Measurements from ENCODE around the gene WDR1.

Gene WDR1

GRCh38 chr4:10118048-10119004 is 1.7 kb upstream of the WDR1 start:
- H3K4me3 ChIP-seq (ENCODE audit: low read depth, low read length), result peak overlapping the region; percentile 82

GRCh38 chr4:10117359-10118047 is 904 bp upstream of the WDR1 start:
- Histone ChIP-seq H3K9me3 (ENCODE audit: control insufficient read depth, insufficient read depth, low read length) (no peaks in the 10 kb centered on the region), H3K27me3 (ENCODE audit: control insufficient read depth, insufficient read depth, low read length) (no peaks in the 10 kb centered on the region)

More at GRCh38 chr4:10118048-10119004, 1.7 kb upstream of the WDR1 start:
- peak overlapping the region; percentile 93 for H3K9ac ChIP-seq (ENCODE audit: low read depth, low read length)
- no peaks in the 10 kb centered on the region for H3K9me3 ChIP-seq (ENCODE audit: control insufficient read depth, insufficient read depth, low read length)
- H3K4me1 ChIP-seq (ENCODE audit: control insufficient read depth, insufficient read depth, low read length), result peaks cover 17% of the 10 kb centered on the region
- no peaks in the 10 kb centered on the region for H3K27me3 ChIP-seq (ENCODE audit: control insufficient read depth, insufficient read depth, low read length)
- peaks cover 24% of the 10 kb centered on the region for H3K36me3 ChIP-seq (ENCODE audit: control insufficient read depth, insufficient read depth, low read length)

GRCh38 chr4:10115797-10116568 is 616 bp downstream of the WDR1 start:
- Histone ChIP-seq H3K36me3 (ENCODE audit: control insufficient read depth, insufficient read depth, low read length) (peaks cover 44% of the 10 kb centered on the region), H3K9me3 (ENCODE audit: control insufficient read depth, insufficient read depth, low read length) (no peaks in the 10 kb centered on the region), H3K9ac (ENCODE audit: low read depth, low read length) (peak overlapping the region; percentile 81), H3K27me3 (ENCODE audit: control insufficient read depth, insufficient read depth, low read length) (no peaks in the 10 kb centered on the region), H3K4me1 (ENCODE audit: control insufficient read depth, insufficient read depth, low read length) (peaks cover 31% of the 10 kb centered on the region), H3K4me3 (ENCODE audit: low read depth, low read length) (peak overlapping the region; percentile 93)

More at GRCh38 chr4:10117359-10118047, 904 bp upstream of the WDR1 start:
- peak overlapping the region; percentile 93 for H3K9ac ChIP-seq (ENCODE audit: low read depth, low read length)
- H3K4me3 ChIP-seq (ENCODE audit: low read depth, low read length), result peak overlapping the region; percentile 82
- H3K36me3 ChIP-seq (ENCODE audit: control insufficient read depth, insufficient read depth, low read length), result peaks cover 33% of the 10 kb centered on the region
- H3K4me1 ChIP-seq (ENCODE audit: control insufficient read depth, insufficient read depth, low read length), result peaks cover 22% of the 10 kb centered on the region

GRCh38 chr4:10115271-10115796 is 1.3 kb downstream of the WDR1 start:
- Histone ChIP-seq H3K27me3 (ENCODE audit: control insufficient read depth, insufficient read depth, low read length) (no peaks in the 10 kb centered on the region), H3K4me1 (ENCODE audit: control insufficient read depth, insufficient read depth, low read length) (peaks cover 32% of the 10 kb centered on the region), H3K4me3 (ENCODE audit: low read depth, low read length) (peak overlapping the region; percentile 93)

GRCh38 chr4:10114607-10115006 is 2.0 kb downstream of the WDR1 start:
- Histone ChIP-seq H3K9me3 (ENCODE audit: control insufficient read depth, insufficient read depth, low read length) (no peaks in the 10 kb centered on the region), H3K9ac (ENCODE audit: low read depth, low read length) (no peak overlapping the region), H3K27me3 (ENCODE audit: control insufficient read depth, insufficient read depth, low read length) (no peaks in the 10 kb centered on the region), H3K4me1 (ENCODE audit: control insufficient read depth, insufficient read depth, low read length) (peaks cover 32% of the 10 kb centered on the region), H3K36me3 (ENCODE audit: control insufficient read depth, insufficient read depth, low read length) (peaks cover 55% of the 10 kb centered on the region), H3K4me3 (ENCODE audit: low read depth, low read length) (no peak overlapping the region)

More at GRCh38 chr4:10115271-10115796, 1.3 kb downstream of the WDR1 start:
- Histone ChIP-seq H3K9ac (ENCODE audit: low read depth, low read length) (peak overlapping the region; percentile 81), H3K9me3 (ENCODE audit: control insufficient read depth, insufficient read depth, low read length) (no peaks in the 10 kb centered on the region), H3K36me3 (ENCODE audit: control insufficient read depth, insufficient read depth, low read length) (peaks cover 49% of the 10 kb centered on the region)

- H3K9me3 ChIP-seq (ENCODE audit: control insufficient read depth, insufficient read depth, low read length), result no peaks in the 10 kb centered on the region
- H3K9ac ChIP-seq (ENCODE audit: low read depth, low read length), result no peak overlapping the region
- H3K4me1 ChIP-seq (ENCODE audit: control insufficient read depth, insufficient read depth, low read length), result peaks cover 32% of the 10 kb centered on the region
- no peak overlapping the region for H3K4me3 ChIP-seq (ENCODE audit: low read depth, low read length)
- H3K27me3 ChIP-seq (ENCODE audit: control insufficient read depth, insufficient read depth, low read length), result no peaks in the 10 kb centered on the region
- peaks cover 60% of the 10 kb centered on the region for H3K36me3 ChIP-seq (ENCODE audit: control insufficient read depth, insufficient read depth, low read length)
These were observed 2.5 kb downstream of the WDR1 start for GRCh38 chr4:10114147-10114546.

GRCh38 chr4:10113362-10114047 is 3.1 kb downstream of the WDR1 start:
- no peak overlapping the region for H3K4me3 ChIP-seq (ENCODE audit: low read depth, low read length)
- H3K27me3 ChIP-seq (ENCODE audit: control insufficient read depth, insufficient read depth, low read length), result no peaks in the 10 kb centered on the region
- H3K9me3 ChIP-seq (ENCODE audit: control insufficient read depth, insufficient read depth, low read length), result no peaks in the 10 kb centered on the region
- H3K36me3 ChIP-seq (ENCODE audit: control insufficient read depth, insufficient read depth, low read length), result peaks cover 64% of the 10 kb centered on the region
- H3K4me1 ChIP-seq (ENCODE audit: control insufficient read depth, insufficient read depth, low read length), result peaks cover 27% of the 10 kb centered on the region
- no peak overlapping the region for H3K9ac ChIP-seq (ENCODE audit: low read depth, low read length)

GRCh38 chr4:10112658-10113284 is 3.8 kb downstream of the WDR1 start:
- Histone ChIP-seq H3K9me3 (ENCODE audit: control insufficient read depth, insufficient read depth, low read length) (no peaks in the 10 kb centered on the region), H3K4me3 (ENCODE audit: low read depth, low read length) (no peak overlapping the region), H3K4me1 (ENCODE audit: control insufficient read depth, insufficient read depth, low read length) (peaks cover 25% of the 10 kb centered on the region), H3K27me3 (ENCODE audit: control insufficient read depth, insufficient read depth, low read length) (no peaks in the 10 kb centered on the region), H3K9ac (ENCODE audit: low read depth, low read length) (no peak overlapping the region), H3K36me3 (ENCODE audit: control insufficient read depth, insufficient read depth, low read length) (peaks cover 72% of the 10 kb centered on the region)

- H3K36me3 ChIP-seq (ENCODE audit: control insufficient read depth, insufficient read depth, low read length), result peaks cover 78% of the 10 kb centered on the region
- H3K9ac ChIP-seq (ENCODE audit: low read depth, low read length), result no peak overlapping the region
- peaks cover 28% of the 10 kb centered on the region for H3K4me1 ChIP-seq (ENCODE audit: control insufficient read depth, insufficient read depth, low read length)
These were observed 5.4 kb downstream of the WDR1 start for GRCh38 chr4:10111067-10111801.

GRCh38 chr4:10109995-10110670 is 6.5 kb downstream of the WDR1 start:
- peaks cover 70% of the 10 kb centered on the region for H3K36me3 ChIP-seq (ENCODE audit: control insufficient read depth, insufficient read depth, low read length)
- H3K4me3 ChIP-seq (ENCODE audit: low read depth, low read length), result no peak overlapping the region
- H3K27me3 ChIP-seq (ENCODE audit: control insufficient read depth, insufficient read depth, low read length), result no peaks in the 10 kb centered on the region
- H3K9ac ChIP-seq (ENCODE audit: low read depth, low read length), result no peak overlapping the region
- peaks cover 23% of the 10 kb centered on the region for H3K4me1 ChIP-seq (ENCODE audit: control insufficient read depth, insufficient read depth, low read length)
- H3K9me3 ChIP-seq (ENCODE audit: control insufficient read depth, insufficient read depth, low read length), result no peaks in the 10 kb centered on the region

More at GRCh38 chr4:10111067-10111801, 5.4 kb downstream of the WDR1 start:
- Histone ChIP-seq H3K27me3 (ENCODE audit: control insufficient read depth, insufficient read depth, low read length) (no peaks in the 10 kb centered on the region), H3K9me3 (ENCODE audit: control insufficient read depth, insufficient read depth, low read length) (no peaks in the 10 kb centered on the region), H3K4me3 (ENCODE audit: low read depth, low read length) (no peak overlapping the region)

Measured in iPS-15b (cell line).